Astrocyte (in vitro differentiated cells and primary cell): ENCODE results near the gene ZNF212.

ENCODE experiments used
- CTCF ChIP-seq: IDR thresholded peaks from 2 replicates; pipeline ENCODE4 v1.5.1; 2011; ENCODE audit warnings: low read depth, mild to moderate bottlenecking, inconsistent platforms, low read length, moderate library complexity; ENCODE audit not compliant: insufficient read depth
- EZH2 ChIP-seq: IDR thresholded peaks from 2 replicates; pipeline ENCODE4 v1.6.1; 2012; ENCODE audit warnings: mild to moderate bottlenecking, low read length, inconsistent platforms; ENCODE audit not compliant: insufficient read depth

GRCh38 chr7:149196151-149196704 is 43.2 kb upstream of the ZNF212 start:
- TF ChIP-seq EZH2 (no peak), CTCF (no peak)
